Mucosa of stomach (tissue), 1 donor: ENCODE results near the gene RYR1.

Source experiments
- H3K27me3 ChIP-seq: one replicate; pipeline ENCODE4 v1.7.0; 2013; ENCODE audit warnings: mild to moderate bottlenecking, low read length; ENCODE audit not compliant: control insufficient read depth, insufficient read depth
- H3K36me3 ChIP-seq: one replicate; pipeline ENCODE4 v1.7.0; 2013; ENCODE audit warnings: low read length; ENCODE audit not compliant: control insufficient read depth, insufficient read depth
- H3K4me1 ChIP-seq: one replicate; pipeline ENCODE4 v1.7.0; 2013; ENCODE audit warnings: mild to moderate bottlenecking, low read length; ENCODE audit not compliant: control insufficient read depth, insufficient read depth
- H3K4me3 ChIP-seq: one replicate; pipeline ENCODE4 v1.7.0; 2013; ENCODE audit warnings: low read length
- H3K9ac ChIP-seq: one replicate; pipeline ENCODE4 v1.7.0; 2013; ENCODE audit warnings: mild to moderate bottlenecking, low read length, moderate library complexity
- H3K9me3 ChIP-seq: one replicate; pipeline ENCODE4 v1.7.0; 2013; ENCODE audit warnings: mild to moderate bottlenecking, low read length, moderate library complexity; ENCODE audit not compliant: control insufficient read depth
- donor health status: Pancreatic carcinoma.

The RYR1 gene

GRCh38 chr19:38433268-38433733 lies at the start of gene RYR1:
RYR1 (plus strand) TSS chr19:38433691; CDS start chr19:38433830, 139 bp downstream.
- H3K9ac ChIP-seq = no peak within 1 kb of the TSS
- H3K9me3 ChIP-seq = no peaks in the 10 kb centered on the region
- H3K36me3 ChIP-seq = no peaks in the 10 kb centered on the region
- no peak within 1 kb of the TSS for H3K4me3 ChIP-seq
- peaks cover 15% of the 10 kb centered on the region for H3K27me3 ChIP-seq
- H3K4me1 ChIP-seq = no peaks in the 10 kb centered on the region

GRCh38 chr19:38383743-38384142 lies 49.7 kb upstream of the RYR1 start:
- H3K36me3 ChIP-seq = peaks cover 24% of the 10 kb centered on the region
- no peaks in the 10 kb centered on the region for H3K9me3 ChIP-seq
- peaks cover 20% of the 10 kb centered on the region for H3K27me3 ChIP-seq
- H3K9ac ChIP-seq = no peak overlapping the region
- H3K4me3 ChIP-seq = no peak overlapping the region
- peaks cover 20% of the 10 kb centered on the region for H3K4me1 ChIP-seq

GRCh38 chr19:38384209-38385027 lies 49.1 kb upstream of the RYR1 start:
- Histone ChIP-seq H3K4me1 (peaks cover 25% of the 10 kb centered on the region), H3K9ac (no peak overlapping the region), H3K36me3 (peaks cover 19% of the 10 kb centered on the region), H3K27me3 (peaks cover 27% of the 10 kb centered on the region), H3K9me3 (no peaks in the 10 kb centered on the region), H3K4me3 (no peak overlapping the region)

- Histone ChIP-seq H3K9ac (no peak overlapping the region), H3K27me3 (peaks cover 31% of the 10 kb centered on the region), H3K9me3 (no peaks in the 10 kb centered on the region), H3K36me3 (peaks cover 18% of the 10 kb centered on the region), H3K4me1 (peaks cover 25% of the 10 kb centered on the region), H3K4me3 (no peak overlapping the region)
Observed at GRCh38 chr19:38385057-38385803, 48.3 kb upstream of the RYR1 start.

- Histone ChIP-seq H3K27me3 (peaks cover 31% of the 10 kb centered on the region), H3K36me3 (peaks cover 18% of the 10 kb centered on the region), H3K4me3 (no peak overlapping the region), H3K4me1 (peaks cover 25% of the 10 kb centered on the region), H3K9ac (no peak overlapping the region), H3K9me3 (no peaks in the 10 kb centered on the region)
Observed at GRCh38 chr19:38385804-38386257, 47.7 kb upstream of the RYR1 start.

GRCh38 chr19:38386300-38386970 lies 47.1 kb upstream of the RYR1 start:
- peaks cover 31% of the 10 kb centered on the region for H3K27me3 ChIP-seq
- H3K4me3 ChIP-seq = no peak overlapping the region

GRCh38 chr19:38386971-38387549 lies 46.4 kb upstream of the RYR1 start:
- H3K9ac ChIP-seq = peak overlapping the region; percentile 53
- peaks cover 8% of the 10 kb centered on the region for H3K36me3 ChIP-seq
- peaks cover 25% of the 10 kb centered on the region for H3K4me1 ChIP-seq
- peak overlapping the region; percentile 28 for H3K4me3 ChIP-seq
- peaks cover 31% of the 10 kb centered on the region for H3K27me3 ChIP-seq
- no peaks in the 10 kb centered on the region for H3K9me3 ChIP-seq

More at GRCh38 chr19:38386300-38386970, 47.1 kb upstream of the RYR1 start:
- H3K9me3 ChIP-seq = no peaks in the 10 kb centered on the region
- H3K9ac ChIP-seq = no peak overlapping the region
- H3K4me1 ChIP-seq = peaks cover 25% of the 10 kb centered on the region
- H3K36me3 ChIP-seq = peaks cover 15% of the 10 kb centered on the region

- H3K36me3 ChIP-seq = peaks cover 6% of the 10 kb centered on the region
- peaks cover 25% of the 10 kb centered on the region for H3K4me1 ChIP-seq
- H3K9ac ChIP-seq = peak within 1 kb of the TSS; percentile 53
- peak within 1 kb of the TSS; percentile 28 for H3K4me3 ChIP-seq
- no peaks in the 10 kb centered on the region for H3K9me3 ChIP-seq
- peaks cover 31% of the 10 kb centered on the region for H3K27me3 ChIP-seq
Observed at GRCh38 chr19:38387550-38388348, 45.7 kb upstream of the RYR1 start, which contains the start of gene GGN. GGN (minus strand) TSS chr19:38388034; CDS start chr19:38387261, 773 bp downstream.

GRCh38 chr19:38388349-38389100 lies 45.0 kb upstream of the RYR1 start, which contains the start of gene SPRED3:
SPRED3 (plus strand) TSS chr19:38388697; CDS start chr19:38390303, 1,606 bp downstream.
- Histone ChIP-seq H3K27me3 (peaks cover 31% of the 10 kb centered on the region), H3K9ac (peak within 1 kb of the TSS; percentile 53), H3K4me3 (peak within 1 kb of the TSS; percentile 28), H3K4me1 (peaks cover 25% of the 10 kb centered on the region), H3K36me3 (no peaks in the 10 kb centered on the region), H3K9me3 (no peaks in the 10 kb centered on the region)

- Histone ChIP-seq H3K4me3 (peak overlapping the region; percentile 4), H3K36me3 (no peaks in the 10 kb centered on the region), H3K4me1 (peaks cover 32% of the 10 kb centered on the region), H3K9ac (peak overlapping the region; percentile 41), H3K9me3 (no peaks in the 10 kb centered on the region), H3K27me3 (peaks cover 36% of the 10 kb centered on the region)
Observed at GRCh38 chr19:38389101-38389925, 44.2 kb upstream of the RYR1 start.
